ENCODE data around the gene PWWP2A.
"Not testable (repeated sequence)": the region's sequence is repeated elsewhere in the genome, so short reads cannot be mapped to it uniquely, and the experiment has no call there.

The PWWP2A gene

GRCh38 chr5:160076997-160077396, 42.3 kb downstream of the PWWP2A start:
- ATAC-seq (ENCODE audit: low read depth) (no peak), DNase-seq (ENCODE audit: low spot score) (no peak)
- no peaks in the 10 kb centered on the region for H3K4me1 ChIP-seq (ENCODE audit: insufficient read depth, poor library complexity, severe bottlenecking)
- H3K36me3 ChIP-seq (ENCODE audit: low read depth), result peaks cover 46% of the 10 kb centered on the region
- TF ChIP-seq, protein P1, sequence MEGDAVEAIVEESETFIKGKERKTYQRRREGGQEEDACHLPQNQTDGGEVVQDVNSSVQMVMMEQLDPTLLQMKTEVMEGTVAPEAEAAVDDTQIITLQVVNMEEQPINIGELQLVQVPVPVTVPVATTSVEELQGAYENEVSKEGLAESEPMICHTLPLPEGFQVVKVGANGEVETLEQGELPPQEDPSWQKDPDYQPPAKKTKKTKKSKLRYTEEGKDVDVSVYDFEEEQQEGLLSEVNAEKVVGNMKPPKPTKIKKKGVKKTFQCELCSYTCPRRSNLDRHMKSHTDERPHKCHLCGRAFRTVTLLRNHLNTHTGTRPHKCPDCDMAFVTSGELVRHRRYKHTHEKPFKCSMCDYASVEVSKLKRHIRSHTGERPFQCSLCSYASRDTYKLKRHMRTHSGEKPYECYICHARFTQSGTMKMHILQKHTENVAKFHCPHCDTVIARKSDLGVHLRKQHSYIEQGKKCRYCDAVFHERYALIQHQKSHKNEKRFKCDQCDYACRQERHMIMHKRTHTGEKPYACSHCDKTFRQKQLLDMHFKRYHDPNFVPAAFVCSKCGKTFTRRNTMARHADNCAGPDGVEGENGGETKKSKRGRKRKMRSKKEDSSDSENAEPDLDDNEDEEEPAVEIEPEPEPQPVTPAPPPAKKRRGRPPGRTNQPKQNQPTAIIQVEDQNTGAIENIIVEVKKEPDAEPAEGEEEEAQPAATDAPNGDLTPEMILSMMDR (IDR thresholded peaks at IDR 0.05; ENCODE audit: poor library complexity, severe bottlenecking), result no peak
- no peaks in the 10 kb centered on the region for H3K27me3 ChIP-seq (ENCODE audit: insufficient read depth, poor library complexity, severe bottlenecking)
- H3K9me3 ChIP-seq (ENCODE audit: severe bottlenecking), result no peaks in the 10 kb centered on the region
- no peak overlapping the region for H3K4me3 ChIP-seq (ENCODE audit: severe bottlenecking)
- H3K27ac ChIP-seq (ENCODE audit: poor library complexity, severe bottlenecking), result no peak overlapping the region

- H3K4me3 ChIP-seq (ENCODE audit: severe bottlenecking), result no peak overlapping the region
- H3K27me3 ChIP-seq (ENCODE audit: insufficient read depth, poor library complexity, severe bottlenecking), result no peaks in the 10 kb centered on the region
- DNase-seq (ENCODE audit: low spot score), result no peak
- H3K4me1 ChIP-seq (ENCODE audit: insufficient read depth, poor library complexity, severe bottlenecking), result no peaks in the 10 kb centered on the region
- H3K27ac ChIP-seq (ENCODE audit: poor library complexity, severe bottlenecking), result no peak overlapping the region
- peaks cover 37% of the 10 kb centered on the region for H3K36me3 ChIP-seq (ENCODE audit: low read depth)
- ATAC-seq (ENCODE audit: low read depth), result no peak
- TF ChIP-seq, protein P1 (IDR thresholded peaks at IDR 0.05; ENCODE audit: poor library complexity, severe bottlenecking), result no peak
- no peaks in the 10 kb centered on the region for H3K9me3 ChIP-seq (ENCODE audit: severe bottlenecking)
Observed at GRCh38 chr5:160075073-160075472, 44.2 kb downstream of the PWWP2A start.

- Histone ChIP-seq H3K36me3 (ENCODE audit: low read depth) (peaks cover 12% of the 10 kb centered on the region), H3K9me3 (ENCODE audit: severe bottlenecking) (no peaks in the 10 kb centered on the region), H3K27ac (ENCODE audit: poor library complexity, severe bottlenecking) (no peak overlapping the region), H3K27me3 (ENCODE audit: insufficient read depth, poor library complexity, severe bottlenecking) (no peaks in the 10 kb centered on the region), H3K4me3 (ENCODE audit: severe bottlenecking) (no peak overlapping the region), H3K4me1 (ENCODE audit: insufficient read depth, poor library complexity, severe bottlenecking) (no peaks in the 10 kb centered on the region)
- no peak for ATAC-seq (ENCODE audit: low read depth)
- TF ChIP-seq, protein P1 (IDR thresholded peaks at IDR 0.05; ENCODE audit: poor library complexity, severe bottlenecking), result no peak
- no peak for DNase-seq (ENCODE audit: low spot score)
Observed at GRCh38 chr5:160071916-160072315, 47.3 kb downstream of the PWWP2A start.

GRCh38 chr5:160071516-160071915, 47.7 kb downstream of the PWWP2A start:
- peaks cover 8% of the 10 kb centered on the region for H3K36me3 ChIP-seq (ENCODE audit: low read depth)

GRCh38 chr5:160069120-160069519, 50.1 kb downstream of the PWWP2A start:
- not testable (repeated sequence) for H3K27me3 ChIP-seq (ENCODE audit: insufficient read depth, poor library complexity, severe bottlenecking); ATAC-seq (ENCODE audit: low read depth); DNase-seq (ENCODE audit: low spot score); H3K27ac ChIP-seq (ENCODE audit: poor library complexity, severe bottlenecking); H3K9me3 ChIP-seq (ENCODE audit: severe bottlenecking); H3K4me3 ChIP-seq (ENCODE audit: severe bottlenecking)
- H3K4me1 ChIP-seq (ENCODE audit: insufficient read depth, poor library complexity, severe bottlenecking), result peaks cover 16% of the 10 kb centered on the region
- H3K36me3 ChIP-seq (ENCODE audit: low read depth), result peaks cover 16% of the 10 kb centered on the region

More at GRCh38 chr5:160071516-160071915, 47.7 kb downstream of the PWWP2A start:
- DNase-seq (ENCODE audit: low spot score), result no peak
- no peaks in the 10 kb centered on the region for H3K9me3 ChIP-seq (ENCODE audit: severe bottlenecking)
- no peak overlapping the region for H3K27ac ChIP-seq (ENCODE audit: poor library complexity, severe bottlenecking)
- no peaks in the 10 kb centered on the region for H3K4me1 ChIP-seq (ENCODE audit: insufficient read depth, poor library complexity, severe bottlenecking)
- H3K4me3 ChIP-seq (ENCODE audit: severe bottlenecking), result no peak overlapping the region
- TF ChIP-seq, protein P1 (IDR thresholded peaks at IDR 0.05; ENCODE audit: poor library complexity, severe bottlenecking), result no peak
- no peaks in the 10 kb centered on the region for H3K27me3 ChIP-seq (ENCODE audit: insufficient read depth, poor library complexity, severe bottlenecking)
- ATAC-seq (ENCODE audit: low read depth), result no peak

Data from RWPE2 (cell line).